Psoas muscle (tissue), 8 donors: ENCODE data around the gene UTP14C. TPM values are rescaled to one million over a fixed set of nuclear protein-coding genes. Genes with fewer than 3 reads are reported as not detected.

ENCODE experiments used
- ATAC-seq, 4 donors: fragments of 200-7000 bp; cut with Tn5 transposase; one replicate each; pipeline ENCODE4 v1.9.1; 2020; ENCODE audit warnings: moderate library complexity in 3 of 4, mild to moderate bottlenecking in 2 of 4
- DNase-seq, 2 donors: peaks; one replicate each; pipeline ENCODE4 v3.0.0-alpha.2; 2020
- H3K27ac ChIP-seq: fragments of 200-600 bp; one replicate; pipeline ENCODE4 v1.8.0; 2022
- H3K27me3 ChIP-seq, 3 donors: fragments of 200-600 bp in 1 of 3; one replicate each; pipeline versions ENCODE4 v1.6.1 to v1.8.0; 2013 to 2022; ENCODE audit warnings: low read length in 2 of 3, mild to moderate bottlenecking in 2 of 3, moderate library complexity in 1 of 3; ENCODE audit not compliant: insufficient read depth in 3 of 3
- H3K36me3 ChIP-seq, 2 donors: fragments of 200-600 bp in 1 of 2; one replicate each; pipeline versions ENCODE4 v1.6.1 to v1.8.0; 2013 to 2022; ENCODE audit warnings: low read depth in 1 of 2, mild to moderate bottlenecking in 1 of 2, moderate library complexity in 1 of 2; ENCODE audit not compliant: insufficient read depth in 1 of 2
- H3K4me1 ChIP-seq: fragments of 200-600 bp; one replicate; pipeline ENCODE4 v1.8.0; 2022
- H3K4me3 ChIP-seq: fragments of 200-600 bp; one replicate; pipeline ENCODE4 v1.8.0; 2022; ENCODE audit warnings: mild to moderate bottlenecking
- H3K9me3 ChIP-seq: fragments of 200-600 bp; one replicate; pipeline ENCODE4 v1.8.0; 2022
- CTCF ChIP-seq: fragments of 200-600 bp; IDR thresholded peaks from one replicate; pipeline ENCODE4 v1.8.0; 2022; ENCODE audit warnings: antibody characterized with exemption
- WGBS, 3 donors: extraction: QIAGEN DNeasy Blood & Tissue Kit; methylation state at CpG; one replicate each; pipeline versions ENCODE4 v1.1.6 to v1.1.7; 2013; 5-methylcytosine and 5-hydroxymethylcytosine counted together
- intact Hi-C, 2 donors: fragments of 100-400 bp; cut with DNase I; formaldehyde crosslinking; loops; one replicate each; pipeline versions ENCODE4 v1.11.0 to v1.14.2; 2022
- polyA plus RNA-seq, 3 donors: library from polyadenylated mRNA; stranded (reverse); fragments of 200-250 nt; gene quantifications; one replicate each; pipeline ENCODE4 v1.2.3, GENCODE V29; 2013
- total RNA-seq, 4 donors: library from RNA; stranded (reverse); fragmentation: NEBNext Ultra II Directional in 2 of 4; extraction: Animal tissue kit (Norgen Biotek cat#: 25700) in 2 of 4; gene quantifications; one replicate each; pipeline versions ENCODE4 v1.2.1 to v1.2.4, GENCODE V29; 2021 to 2023
- donor health status: healthy with polysubstance abuse.
- donor health status: DM: no; HTN: no; CAD: no; lungs with moderate emphysema.
- donor health status: Bipolar disorder and iron deficiency.
- donor health status: healthy.
- donor health status: DM: yes; HTN: yes; CAD: no.
- donor health status: DM: no; HTN: no; CAD: no.
- donor health status: DM: no; HTN: no; CAD: no.
- donor health status: DM: yes; HTN: yes; CAD: no.

UTP14C gene
- total and polyA plus RNA-seq, 7 donors: 5.0 to 10.9 (median 9.0) TPM

- H3K36me3 ChIP-seq: no peaks in the 10 kb centered on the region
- WGBS, 3 donors: 92 to 94% (median 92%) methylated on average over 3 of the region's 3 CpGs
- H3K4me1 ChIP-seq: no peaks in the 10 kb centered on the region
- H3K27me3 ChIP-seq: no peaks in the 10 kb centered on the region
- DNase-seq (no peak), ATAC-seq (no peak)
- no peak overlapping the region for H3K4me3 ChIP-seq
- intact Hi-C loops: no loop called here
- H3K27ac ChIP-seq: no peak overlapping the region
- H3K9me3 ChIP-seq: no peaks in the 10 kb centered on the region
- no peak for TF ChIP-seq CTCF
Observed at GRCh38 chr13:51988988-51989618, 35.4 kb upstream of the UTP14C start.

- H3K4me3 ChIP-seq: no peak overlapping the region
- peaks cover 20% of the 10 kb centered on the region for H3K4me1 ChIP-seq
- no peaks in the 10 kb centered on the region for H3K9me3 ChIP-seq
- intact Hi-C loops: no loop called here
- 95 to 98% (median 97%) methylated on average over 2 of the region's 2 CpGs for WGBS, 3 donors
- H3K27me3 ChIP-seq: no peaks in the 10 kb centered on the region
- no peak for TF ChIP-seq CTCF
- ATAC-seq (no peak), DNase-seq (no peak)
- no peaks in the 10 kb centered on the region for H3K36me3 ChIP-seq
- no peak overlapping the region for H3K27ac ChIP-seq
Observed at GRCh38 chr13:51993713-51994112, 30.8 kb upstream of the UTP14C start.

DNA sequence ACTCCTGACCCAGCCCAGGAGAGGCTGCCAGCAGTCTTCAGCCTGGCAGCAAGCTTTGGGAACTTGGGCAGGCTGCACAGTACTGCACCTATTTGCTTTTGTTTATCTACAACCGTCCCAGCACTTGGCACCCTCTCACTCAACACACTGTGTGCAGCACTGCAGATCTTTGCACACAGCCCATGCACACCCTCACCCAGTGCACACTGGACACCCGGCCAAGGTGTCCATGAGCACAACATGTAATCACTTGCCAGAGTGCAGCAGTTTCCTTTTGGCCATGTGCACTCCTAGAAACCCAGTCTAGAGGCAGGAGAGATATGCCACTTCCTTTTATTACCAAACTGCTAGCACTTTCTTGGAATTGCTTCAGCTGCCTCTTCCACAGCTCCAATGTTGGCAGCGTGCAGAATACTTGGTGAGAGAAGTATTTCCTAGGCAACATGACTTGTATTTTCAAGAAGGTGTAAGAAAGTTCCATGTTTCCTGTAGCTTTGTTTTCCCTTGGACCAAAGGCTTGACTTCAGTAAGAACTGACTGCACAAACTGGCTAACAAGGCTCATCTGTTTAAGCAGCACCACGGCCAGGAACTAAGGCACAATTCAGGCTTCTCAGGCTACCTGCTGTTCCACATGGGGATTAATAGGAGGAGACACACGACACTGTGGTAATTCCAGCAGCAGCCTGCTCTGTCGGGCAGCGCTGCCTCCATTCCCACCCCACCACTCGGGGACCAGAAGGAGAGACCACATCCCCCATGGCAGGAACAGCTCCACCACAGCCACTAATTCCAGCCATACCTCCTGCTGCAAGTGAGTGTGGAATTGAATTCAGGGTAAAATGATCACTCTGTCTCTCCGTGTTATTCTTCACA, 28.6 kb upstream of the UTP14C start:
- WGBS, 3 donors: 20 to 26% (median 20%) methylated on average over 9 of the region's 9 CpGs
- peak; percentile 43 to 66 (median 58) for ATAC-seq
- Histone ChIP-seq H3K27me3 (no peaks in the 10 kb centered on the region), H3K4me1 (peaks cover 28% of the 10 kb centered on the region), H3K36me3 (no peaks in the 10 kb centered on the region), H3K4me3 (no peak overlapping the region), H3K27ac (peak overlapping the region; percentile 13), H3K9me3 (no peaks in the 10 kb centered on the region)
- peak; percentile 7 for TF ChIP-seq CTCF
- no peak for DNase-seq
- intact Hi-C loops: loop anchor here in 1 of 2 donors (5.0 kb wide), 1 partner anchor 131 kb away; the partner anchor contains the start of gene NEK5

DNA sequence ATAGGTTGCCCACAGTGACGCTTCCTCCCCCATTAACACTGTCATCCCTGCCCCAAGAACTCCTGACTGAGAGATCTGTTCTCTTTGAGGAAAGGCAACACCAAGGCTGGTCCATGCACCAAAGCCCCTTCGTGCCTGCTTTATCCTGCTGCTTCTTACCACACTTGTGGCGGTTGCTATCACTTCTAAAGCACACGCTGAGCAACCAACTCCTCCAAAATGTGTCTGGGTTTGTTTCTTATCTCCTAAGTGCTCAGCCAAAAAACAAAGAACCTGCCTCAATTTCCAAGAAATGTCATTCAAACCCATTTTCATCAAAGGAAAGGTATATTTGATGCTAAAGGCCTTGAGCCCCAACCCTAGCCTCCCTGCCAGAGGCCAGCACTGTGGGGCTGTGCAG, 27.9 kb upstream of the UTP14C start:
- intact Hi-C loops: loop anchor here in 1 of 2 donors (5.0 kb wide), 1 partner anchor 131 kb away; the partner anchor contains the start of gene NEK5
- ATAC-seq: no peak
- no peak overlapping the region for H3K27ac ChIP-seq

More for the DNA sequence above, 27.9 kb upstream of the UTP14C start:
- Histone ChIP-seq H3K4me3 (no peak overlapping the region), H3K36me3 (no peaks in the 10 kb centered on the region), H3K27me3 (no peaks in the 10 kb centered on the region), H3K4me1 (peaks cover 28% of the 10 kb centered on the region), H3K9me3 (no peaks in the 10 kb centered on the region)
- WGBS, 3 donors: 88 to 94% (median 89%) methylated on average over 4 of the region's 4 CpGs
- DNase-seq: no peak
- TF ChIP-seq CTCF: no peak
